ENCODE results near the gene STAM.

DNA sequence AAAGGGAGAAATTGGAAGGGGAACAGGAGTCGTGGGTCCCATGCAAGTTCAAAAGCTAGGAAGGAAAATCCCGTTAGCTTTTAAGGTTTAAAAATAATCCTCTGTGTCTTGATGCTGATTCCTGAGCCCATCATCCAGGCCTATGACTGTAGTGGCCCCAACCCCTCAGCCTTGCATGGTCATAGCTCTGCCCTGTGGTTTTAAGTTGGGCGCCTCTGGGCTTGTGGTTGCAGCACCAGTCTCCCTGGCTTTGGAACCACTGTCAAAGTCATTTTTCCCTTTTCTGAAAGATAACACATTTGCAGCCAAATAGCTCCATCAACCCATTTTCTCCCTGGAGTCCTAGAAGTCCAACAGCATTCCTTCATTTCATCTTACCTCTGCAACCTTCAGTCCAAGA, 121.7 kb downstream of the STAM start:
- TF ChIP-seq POLR2AphosphoS5 (IDR thresholded peaks at IDR 0.05; ENCODE audit: insufficient read depth, low read depth, low read length) = no peak
- TF ChIP-seq, protein P1, sequence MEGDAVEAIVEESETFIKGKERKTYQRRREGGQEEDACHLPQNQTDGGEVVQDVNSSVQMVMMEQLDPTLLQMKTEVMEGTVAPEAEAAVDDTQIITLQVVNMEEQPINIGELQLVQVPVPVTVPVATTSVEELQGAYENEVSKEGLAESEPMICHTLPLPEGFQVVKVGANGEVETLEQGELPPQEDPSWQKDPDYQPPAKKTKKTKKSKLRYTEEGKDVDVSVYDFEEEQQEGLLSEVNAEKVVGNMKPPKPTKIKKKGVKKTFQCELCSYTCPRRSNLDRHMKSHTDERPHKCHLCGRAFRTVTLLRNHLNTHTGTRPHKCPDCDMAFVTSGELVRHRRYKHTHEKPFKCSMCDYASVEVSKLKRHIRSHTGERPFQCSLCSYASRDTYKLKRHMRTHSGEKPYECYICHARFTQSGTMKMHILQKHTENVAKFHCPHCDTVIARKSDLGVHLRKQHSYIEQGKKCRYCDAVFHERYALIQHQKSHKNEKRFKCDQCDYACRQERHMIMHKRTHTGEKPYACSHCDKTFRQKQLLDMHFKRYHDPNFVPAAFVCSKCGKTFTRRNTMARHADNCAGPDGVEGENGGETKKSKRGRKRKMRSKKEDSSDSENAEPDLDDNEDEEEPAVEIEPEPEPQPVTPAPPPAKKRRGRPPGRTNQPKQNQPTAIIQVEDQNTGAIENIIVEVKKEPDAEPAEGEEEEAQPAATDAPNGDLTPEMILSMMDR (IDR thresholded peaks at IDR 0.05; ENCODE audit: extremely low read depth in 1 of 2, insufficient read depth in 1 of 2, low read depth in 1 of 2, low read length in 2 of 2) = no peak
- no peak for TF ChIP-seq POLR2A (IDR thresholded peaks at IDR 0.05; ENCODE audit: low read depth, low read length)
- TF ChIP-seq EZH2 (IDR thresholded peaks at IDR 0.05; ENCODE audit: borderline replicate concordance, low read depth, low read length, severe bottlenecking) = no peak
- TF ChIP-seq MYC (IDR thresholded peaks at IDR 0.05; ENCODE audit: low read depth, low read length) = no peak
- no peak for TF ChIP-seq JUN (IDR thresholded peaks at IDR 0.05; ENCODE audit: borderline replicate concordance, insufficient read depth, insufficient read length, low read depth)
- TF ChIP-seq, protein P2, sequence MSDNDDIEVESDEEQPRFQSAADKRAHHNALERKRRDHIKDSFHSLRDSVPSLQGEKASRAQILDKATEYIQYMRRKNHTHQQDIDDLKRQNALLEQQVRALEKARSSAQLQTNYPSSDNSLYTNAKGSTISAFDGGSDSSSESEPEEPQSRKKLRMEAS (IDR thresholded peaks at IDR 0.05; ENCODE audit: insufficient read depth, insufficient read length) = no peak
- no peak for TF ChIP-seq GATA2 (IDR thresholded peaks at IDR 0.05; ENCODE audit: insufficient read depth, insufficient read length, low read depth, low read length)
- TF ChIP-seq FOS (IDR thresholded peaks at IDR 0.05; ENCODE audit: borderline replicate concordance, insufficient read depth, low read length) = no peak
